Fibroblast of skin of right biceps (primary cell): Measurements from ENCODE around the gene TUBGCP5.

ENCODE experiments used
- DNase-seq: peaks from one replicate; pipeline ENCODE4 v3.0.0-alpha.2; 2013

Gene TUBGCP5

DNA sequence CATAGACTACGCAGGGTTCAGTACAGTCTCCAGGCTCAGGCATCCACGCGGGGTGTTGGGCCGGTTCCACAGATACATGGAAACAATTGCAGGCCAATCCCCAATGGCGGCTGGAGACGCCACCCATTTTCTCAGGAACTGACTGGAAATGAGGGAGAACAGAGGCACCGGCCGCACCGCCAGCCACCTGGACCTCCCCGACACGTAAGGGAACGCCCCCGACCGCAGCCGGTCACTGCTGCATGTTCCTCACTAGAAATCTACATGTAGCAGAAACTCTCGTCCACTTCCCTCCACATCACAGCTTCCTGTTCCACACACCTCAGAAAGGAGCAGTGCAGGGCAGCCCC lies 88.4 kb downstream of the TUBGCP5 start:
- no peak for DNase-seq

DNA sequence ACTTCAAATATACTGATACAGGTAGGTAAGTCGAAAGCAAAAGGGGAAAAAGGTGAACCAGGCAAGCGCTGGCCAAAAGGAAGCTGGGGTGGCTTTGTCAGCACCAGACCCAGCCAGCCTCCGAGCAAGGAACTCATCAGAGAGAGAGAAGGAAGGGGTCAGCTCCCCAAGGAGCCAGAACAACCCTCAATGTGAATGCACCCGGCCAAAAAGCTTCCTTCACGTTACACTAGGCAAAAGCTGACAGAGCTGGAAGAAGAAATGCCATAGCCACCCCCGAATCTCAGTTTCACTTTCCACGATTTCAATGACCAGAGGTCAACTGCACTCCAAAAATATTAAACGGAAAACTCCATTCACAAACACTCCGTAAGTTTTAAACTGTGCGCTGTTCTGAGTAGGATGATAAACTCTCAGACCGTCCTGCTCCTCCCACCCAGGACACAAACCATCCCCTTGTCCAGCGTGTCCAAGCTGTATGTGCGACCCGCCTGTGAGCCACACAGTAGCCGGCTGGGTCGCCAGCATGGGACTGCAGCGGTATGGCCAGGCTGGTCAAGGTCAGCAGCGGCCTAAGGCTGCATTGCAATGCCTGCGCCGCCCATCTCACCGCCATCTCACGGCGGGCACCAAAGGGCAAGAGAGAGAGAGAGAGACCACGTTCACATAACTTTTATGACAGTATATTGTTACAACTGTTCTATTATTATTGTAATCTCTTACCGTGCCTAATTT lies 88.9 kb downstream of the TUBGCP5 start:
- no peak for DNase-seq
